Raji (cell line): ENCODE results near the gene HPCAL4.

Experiments used
- POLR2A ChIP-seq: IDR thresholded peaks from 2 replicates; pipeline ENCODE4 v1.6.1; 2011; ENCODE audit warnings: low read depth, low read length, control low read depth; ENCODE audit not compliant: insufficient read depth

Gene HPCAL4

DNA sequence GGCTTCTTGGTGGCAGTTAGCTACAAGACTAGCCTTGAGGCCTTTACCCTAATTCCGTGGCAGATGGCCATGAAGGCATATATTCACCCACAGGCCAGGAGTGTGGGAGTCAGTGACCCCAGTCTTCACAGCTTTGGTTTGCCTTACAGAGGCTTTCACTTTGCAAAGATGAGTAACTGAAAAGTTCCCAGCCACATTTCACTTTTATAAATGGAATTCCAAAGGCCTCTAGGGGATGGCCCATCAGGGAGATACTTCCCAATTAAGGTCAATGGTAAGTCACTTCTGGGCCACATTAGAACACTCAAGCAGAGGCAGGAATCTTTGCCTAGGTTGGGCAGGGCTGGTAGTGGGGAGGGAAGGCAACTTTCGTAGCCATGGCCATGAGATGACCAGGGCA is 38.7 kb downstream of the HPCAL4 start:
- no peak for TF ChIP-seq POLR2A

GRCh38 chr1:39652105-39652504 is 39.1 kb downstream of the HPCAL4 start:
- TF ChIP-seq POLR2A = no peak

DNA sequence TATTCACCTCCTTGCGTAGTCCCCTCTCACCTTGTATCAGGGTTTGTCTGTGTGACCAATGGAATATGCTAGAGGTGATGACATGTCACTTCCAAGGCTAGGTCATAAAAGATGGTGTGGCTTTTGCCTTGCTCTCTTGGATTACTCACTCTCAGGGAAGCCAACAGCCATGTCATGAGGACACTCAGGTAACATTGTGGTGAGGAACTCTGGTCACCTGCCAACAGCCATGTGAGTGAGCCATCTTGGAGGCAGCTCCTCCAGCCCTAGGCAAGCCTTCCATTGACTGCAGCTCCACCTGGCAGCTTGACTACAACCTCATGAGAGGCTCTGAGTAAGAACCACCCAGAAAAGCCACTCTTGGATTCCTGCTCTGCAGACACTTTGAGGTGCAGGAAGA is 40.8 kb downstream of the HPCAL4 start:
- no peak for TF ChIP-seq POLR2A

- no peak for TF ChIP-seq POLR2A
These were observed 41.5 kb downstream of the HPCAL4 start for GRCh38 chr1:39649636-39650185.

GRCh38 chr1:39648496-39648895 is 42.7 kb downstream of the HPCAL4 start:
- no peak for TF ChIP-seq POLR2A

- no peak for TF ChIP-seq POLR2A
These were observed 44.0 kb downstream of the HPCAL4 start for GRCh38 chr1:39647247-39647646.

DNA sequence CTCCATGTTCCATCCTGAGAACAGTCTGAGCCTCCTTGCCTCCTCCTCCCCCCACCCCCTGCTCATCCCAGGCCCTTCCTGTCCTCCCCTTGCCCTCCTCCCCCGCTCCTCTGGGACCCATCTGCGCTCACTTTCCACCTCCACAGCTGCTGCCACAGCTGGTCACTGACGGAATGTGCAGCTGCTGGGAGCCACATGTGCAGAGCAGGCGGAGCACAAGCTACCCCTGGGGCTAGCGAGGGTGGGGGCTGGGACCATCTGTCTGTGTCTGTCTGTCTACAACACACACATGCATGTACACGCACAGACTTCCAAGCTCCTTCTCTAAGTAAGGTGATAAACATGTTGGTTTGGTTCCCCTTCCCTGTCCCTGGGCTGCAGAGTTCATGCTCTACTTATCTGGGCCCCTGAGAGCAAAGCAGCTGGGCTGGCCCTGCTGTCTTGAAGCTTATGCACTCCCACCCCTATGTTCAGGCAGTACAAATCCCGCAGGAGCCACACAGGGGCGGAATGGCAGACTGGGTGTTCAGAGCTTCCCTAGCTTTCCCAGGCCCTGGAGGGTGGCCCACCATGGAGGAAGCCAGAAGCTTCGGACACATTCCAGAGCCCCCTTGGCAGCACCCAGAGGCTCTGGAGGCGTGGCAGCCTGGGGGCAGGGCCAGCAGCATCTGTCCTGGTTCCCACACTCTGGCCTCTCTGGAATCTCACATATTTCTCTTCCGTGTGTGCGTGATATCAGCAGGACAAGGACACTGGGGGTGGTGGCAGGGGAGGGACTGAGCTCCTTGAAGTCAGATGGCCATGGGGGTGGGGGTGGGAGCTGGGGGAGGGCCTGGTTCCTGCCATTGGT is 44.8 kb downstream of the HPCAL4 start:
- TF ChIP-seq POLR2A = no peak

DNA sequence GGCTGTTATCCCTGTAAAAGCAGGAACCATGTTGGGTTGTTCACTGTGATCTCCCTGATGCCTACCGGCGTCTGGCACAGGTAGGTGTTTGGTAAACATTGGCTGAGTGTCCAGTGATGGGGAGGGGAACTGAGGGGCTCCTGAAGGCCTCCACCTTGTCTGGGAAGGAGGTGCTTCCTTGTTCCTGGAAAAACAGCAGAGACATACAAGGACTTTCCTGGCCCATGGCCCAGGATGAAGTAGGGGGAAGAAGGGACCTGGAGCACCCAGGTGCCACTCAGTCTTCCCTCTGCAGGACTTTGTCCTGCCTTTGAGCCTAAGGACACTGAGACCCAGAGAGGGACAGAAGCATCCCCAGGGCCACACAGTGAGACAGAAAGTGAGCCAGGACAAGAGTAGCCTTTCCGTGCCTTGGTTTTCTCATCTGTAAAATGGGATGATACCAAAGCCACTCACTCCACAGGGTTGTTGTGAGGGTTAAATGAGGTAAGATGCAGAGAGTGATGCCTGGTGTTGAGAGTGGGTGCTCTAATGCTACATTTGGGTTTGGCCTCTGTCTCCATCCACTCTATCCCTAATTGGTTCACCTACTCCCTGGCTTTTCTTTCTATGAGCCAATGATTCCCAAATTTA is 45.7 kb downstream of the HPCAL4 start:
- TF ChIP-seq POLR2A = no peak

DNA sequence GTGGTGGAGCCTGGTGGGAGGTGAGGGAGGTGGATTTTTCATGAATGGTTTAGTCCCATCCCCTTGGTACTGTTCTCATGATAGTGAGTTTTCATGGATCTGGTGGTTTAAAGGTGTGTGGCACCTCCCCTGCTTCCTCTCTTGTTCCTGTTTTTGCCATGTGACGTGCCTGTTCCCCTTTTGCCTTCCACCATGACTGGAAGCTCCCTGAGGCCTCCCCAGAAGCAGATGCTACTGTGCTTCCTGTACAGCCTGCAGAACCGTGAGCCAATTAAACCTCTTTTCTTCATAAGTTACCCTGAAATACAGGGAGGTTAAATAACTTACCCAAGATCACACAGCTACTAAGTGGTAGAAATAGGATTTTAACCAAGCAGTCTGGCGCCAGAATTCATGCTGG is 47.5 kb downstream of the HPCAL4 start:
- no peak for TF ChIP-seq POLR2A

GRCh38 chr1:39642796-39643195 is 48.4 kb downstream of the HPCAL4 start:
- TF ChIP-seq POLR2A = no peak

- TF ChIP-seq POLR2A = no peak
These were observed 50.4 kb downstream of the HPCAL4 start for GRCh38 chr1:39640861-39641260.

DNA sequence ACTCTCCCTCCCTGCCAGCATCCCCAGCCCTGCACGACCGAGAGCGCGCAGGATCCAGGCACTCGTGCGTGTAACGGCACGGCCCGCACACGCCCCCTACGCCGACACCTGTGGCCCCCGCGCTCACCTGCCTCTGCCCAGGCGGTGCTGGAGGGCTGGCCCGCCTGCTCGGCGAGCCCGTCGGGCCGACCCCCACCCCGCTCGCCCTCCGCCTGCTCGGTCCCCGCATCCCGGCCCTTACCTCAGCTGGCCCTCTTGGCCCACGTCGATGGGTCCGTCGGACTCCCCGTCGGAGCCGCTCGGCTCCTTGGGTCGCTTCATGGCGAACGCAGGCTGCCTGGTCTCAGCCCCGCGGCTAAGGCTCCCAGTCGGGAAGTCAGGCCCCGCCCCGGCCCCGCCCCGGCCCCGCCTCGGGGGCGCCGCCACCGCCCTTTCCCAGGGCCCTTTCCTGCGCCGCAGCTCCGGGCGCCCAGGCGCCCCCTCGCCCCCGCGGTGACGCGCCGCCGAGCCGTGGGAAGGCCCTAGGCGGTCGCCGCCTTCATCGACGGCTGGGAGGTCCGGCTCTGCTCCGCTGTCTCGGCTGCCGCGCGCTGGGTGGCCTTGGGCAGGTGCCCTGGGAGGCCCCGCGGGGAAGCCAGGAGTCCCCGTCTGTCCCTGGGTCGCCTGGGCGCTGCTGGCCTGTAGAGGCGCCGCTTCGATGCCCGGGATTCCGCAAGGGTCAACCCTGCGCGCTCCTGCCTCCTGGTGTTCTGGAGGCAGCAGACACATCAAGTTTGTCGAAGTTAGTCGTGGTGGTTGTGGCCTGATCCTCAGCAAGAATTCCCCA is 51.7 kb downstream of the HPCAL4 start, which contains the start of gene HEYL:
TSS of gene HEYL (minus strand) at position 339 of the 826 bp plus-strand sequence. CDS start at position 321, 18 bp downstream.
- no peak for TF ChIP-seq POLR2A

GRCh38 chr1:39638965-39639304 is 52.3 kb downstream of the HPCAL4 start:
- no peak for TF ChIP-seq POLR2A

DNA sequence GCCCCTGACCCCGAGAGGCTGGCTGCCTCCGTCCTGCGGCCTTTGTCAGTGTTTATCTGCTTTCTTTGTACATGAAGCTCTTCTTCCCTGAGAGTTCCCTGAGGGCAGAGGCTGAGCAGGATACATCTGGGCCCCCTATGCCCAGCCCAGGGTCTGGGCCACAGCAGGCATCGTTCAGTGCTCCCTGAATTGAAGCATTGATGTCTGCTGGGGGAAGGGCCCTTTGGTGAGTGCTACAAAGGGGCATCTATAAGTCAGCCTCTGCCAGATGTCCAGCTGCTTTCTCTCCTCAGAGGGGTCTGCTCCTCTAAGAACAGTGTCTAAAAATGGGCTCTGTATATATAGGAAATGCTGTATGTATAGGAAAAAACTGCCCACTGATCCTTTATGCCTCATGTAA is 53.9 kb downstream of the HPCAL4 start:
- TF ChIP-seq POLR2A = no peak

- TF ChIP-seq POLR2A = no peak
These were observed 55.4 kb downstream of the HPCAL4 start for GRCh38 chr1:39635871-39636210.
